Kidney epithelial cell (primary cell): ENCODE measurements around the gene GFRA4. TPM values are rescaled to one million over a fixed set of nuclear protein-coding genes. Genes with fewer than 3 reads are reported as not detected.
"Not testable (repeated sequence)": the region's sequence is repeated elsewhere in the genome, so short reads cannot be mapped to it uniquely, and the experiment has no call there.

Experiments
- DNase-seq: peaks from one replicate; pipeline ENCODE4 v3.0.0-alpha.2; 2010; ENCODE audit warnings: low read depth
- H3K27me3 ChIP-seq: 2 replicates; pipeline ENCODE4 v1.6.0; 2011; ENCODE audit warnings: low read length; ENCODE audit not compliant: control insufficient read depth, insufficient read depth
- H3K36me3 ChIP-seq: 2 replicates; pipeline ENCODE4 v1.5.1; 2011; ENCODE audit warnings: low read length; ENCODE audit not compliant: control insufficient read depth, insufficient read depth
- H3K4me3 ChIP-seq: 2 replicates; pipeline ENCODE4 v1.5.1; 2011; ENCODE audit warnings: low read depth, mild to moderate bottlenecking, control low read depth, low read length
- total RNA-seq: library from RNA; depleted of rRNA; stranded (reverse); fragments of >200 nt; gene quantifications from 2 replicates; pipeline ENCODE4 v1.2.3, GENCODE V29; 2015
- TF ChIP-seq, protein P1 (sequence below): IDR thresholded peaks from 2 replicates; pipeline ENCODE4 v1.5.1; 2011; ENCODE audit warnings: mild to moderate bottlenecking, moderate library complexity, low read length, control low read depth, inconsistent platforms; ENCODE audit not compliant: insufficient read depth, poor library complexity, severe bottlenecking

Gene GFRA4
- total RNA-seq, 1 donor from 2014 or later, result not detected

DNA sequence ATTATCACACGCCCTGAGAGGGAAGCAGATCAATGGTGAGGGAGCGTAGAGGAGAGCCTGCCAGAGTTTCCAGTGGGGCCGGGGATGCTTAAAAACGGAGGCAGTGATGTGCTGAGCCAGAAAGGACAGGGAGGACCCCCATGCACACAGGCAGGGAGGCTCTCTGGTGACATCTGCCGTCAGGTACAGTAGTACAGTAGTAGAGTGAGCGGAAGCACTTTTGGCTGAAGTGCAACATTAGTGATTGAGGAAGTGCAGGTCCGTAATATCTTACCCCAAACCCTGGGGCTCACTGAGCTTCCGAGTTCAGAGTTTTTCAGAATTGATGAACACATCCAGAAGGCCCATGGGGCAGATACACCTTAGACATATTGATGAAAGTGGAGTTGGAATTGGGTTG, 42.1 kb downstream of the GFRA4 start:
- no peak for DNase-seq
- Histone ChIP-seq H3K27me3 (no peaks in the 10 kb centered on the region), H3K36me3 (peaks cover 1% of the 10 kb centered on the region), H3K4me3 (no peak overlapping the region)
- TF ChIP-seq, protein P1, sequence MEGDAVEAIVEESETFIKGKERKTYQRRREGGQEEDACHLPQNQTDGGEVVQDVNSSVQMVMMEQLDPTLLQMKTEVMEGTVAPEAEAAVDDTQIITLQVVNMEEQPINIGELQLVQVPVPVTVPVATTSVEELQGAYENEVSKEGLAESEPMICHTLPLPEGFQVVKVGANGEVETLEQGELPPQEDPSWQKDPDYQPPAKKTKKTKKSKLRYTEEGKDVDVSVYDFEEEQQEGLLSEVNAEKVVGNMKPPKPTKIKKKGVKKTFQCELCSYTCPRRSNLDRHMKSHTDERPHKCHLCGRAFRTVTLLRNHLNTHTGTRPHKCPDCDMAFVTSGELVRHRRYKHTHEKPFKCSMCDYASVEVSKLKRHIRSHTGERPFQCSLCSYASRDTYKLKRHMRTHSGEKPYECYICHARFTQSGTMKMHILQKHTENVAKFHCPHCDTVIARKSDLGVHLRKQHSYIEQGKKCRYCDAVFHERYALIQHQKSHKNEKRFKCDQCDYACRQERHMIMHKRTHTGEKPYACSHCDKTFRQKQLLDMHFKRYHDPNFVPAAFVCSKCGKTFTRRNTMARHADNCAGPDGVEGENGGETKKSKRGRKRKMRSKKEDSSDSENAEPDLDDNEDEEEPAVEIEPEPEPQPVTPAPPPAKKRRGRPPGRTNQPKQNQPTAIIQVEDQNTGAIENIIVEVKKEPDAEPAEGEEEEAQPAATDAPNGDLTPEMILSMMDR, result no peak

DNA sequence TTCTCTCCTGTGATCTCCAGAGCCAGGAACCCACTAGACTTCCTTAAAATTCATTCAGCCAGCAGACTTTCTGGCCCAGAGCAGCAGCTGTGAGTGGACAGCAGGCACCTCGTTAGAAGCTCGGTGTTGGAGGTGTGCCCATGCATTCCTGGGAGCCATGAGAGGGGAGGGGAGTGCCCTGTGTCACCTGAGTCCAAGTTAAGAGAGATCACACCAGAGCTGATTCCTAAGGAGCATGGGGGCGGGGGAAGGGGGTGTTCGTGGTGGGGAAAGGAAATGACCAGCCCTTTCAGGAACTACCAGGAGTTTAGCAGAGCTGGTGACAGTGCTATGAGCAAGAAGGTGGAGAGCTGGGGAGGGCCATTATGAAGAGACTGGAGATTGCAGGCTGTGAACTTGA, 46.9 kb downstream of the GFRA4 start:
- TF ChIP-seq, protein P1, result no peak
- peak; percentile 43 for DNase-seq

DNA sequence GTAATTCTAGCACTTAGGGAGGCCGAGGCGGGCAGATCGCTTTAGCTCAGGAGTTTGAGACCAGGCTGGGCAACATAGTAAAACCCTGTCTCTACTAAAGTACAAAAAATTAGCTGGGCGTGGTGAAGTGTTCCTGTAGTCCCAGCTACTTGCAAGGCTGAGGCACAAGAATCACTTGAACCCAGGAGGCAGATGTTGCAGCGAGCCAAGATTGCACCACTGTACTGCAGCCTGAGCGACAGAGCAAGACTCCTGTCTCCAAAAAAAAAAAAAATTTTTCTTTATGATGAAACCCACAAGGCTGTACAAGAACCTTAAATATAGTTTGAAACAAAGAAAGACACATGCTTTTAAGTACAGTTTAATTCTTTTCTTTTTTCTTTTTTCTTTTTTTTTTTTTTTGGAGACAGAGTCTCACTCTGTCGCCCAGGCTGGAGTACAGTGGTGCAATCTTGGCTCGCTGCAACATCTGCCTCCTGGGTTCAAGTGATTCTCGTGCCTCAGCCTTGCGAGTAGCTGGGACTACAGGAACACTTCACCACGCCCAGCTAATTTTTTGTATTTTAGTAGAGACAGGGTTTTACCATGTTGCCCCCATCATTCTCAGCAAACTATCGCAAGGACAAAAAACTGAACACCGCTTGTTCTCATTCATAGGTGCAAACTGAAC, 47.9 kb downstream of the GFRA4 start:
- not testable (repeated sequence) for H3K4me3 ChIP-seq, H3K36me3 ChIP-seq, DNase-seq, H3K27me3 ChIP-seq

More for the DNA sequence above, 46.9 kb downstream of the GFRA4 start:
- Histone ChIP-seq H3K27me3 (no peaks in the 10 kb centered on the region), H3K4me3 (no peak overlapping the region), H3K36me3 (peaks cover 1% of the 10 kb centered on the region)

DNA sequence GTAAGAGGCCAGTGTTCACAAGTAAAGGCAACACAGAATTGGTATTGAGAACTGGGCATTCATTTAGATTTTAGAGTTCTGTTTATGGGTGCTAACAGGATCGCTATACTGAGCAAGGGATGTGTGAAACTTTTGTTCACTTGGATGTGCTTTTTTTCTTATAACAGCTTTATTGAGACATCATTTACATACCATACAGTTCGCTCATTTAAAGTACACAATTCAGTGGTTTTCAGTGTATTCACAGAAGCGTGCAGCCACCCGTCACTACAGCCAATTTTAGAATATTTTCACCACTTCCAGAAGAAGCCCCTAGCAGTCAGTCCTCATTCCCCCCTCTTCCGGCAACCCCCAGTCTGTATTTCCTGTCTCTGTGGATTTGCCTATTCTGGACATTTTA, 48.7 kb downstream of the GFRA4 start:
- Histone ChIP-seq H3K36me3 (peaks cover 1% of the 10 kb centered on the region), H3K27me3 (no peaks in the 10 kb centered on the region), H3K4me3 (no peak overlapping the region)
- TF ChIP-seq, protein P1, result no peak
- no peak for DNase-seq

DNA sequence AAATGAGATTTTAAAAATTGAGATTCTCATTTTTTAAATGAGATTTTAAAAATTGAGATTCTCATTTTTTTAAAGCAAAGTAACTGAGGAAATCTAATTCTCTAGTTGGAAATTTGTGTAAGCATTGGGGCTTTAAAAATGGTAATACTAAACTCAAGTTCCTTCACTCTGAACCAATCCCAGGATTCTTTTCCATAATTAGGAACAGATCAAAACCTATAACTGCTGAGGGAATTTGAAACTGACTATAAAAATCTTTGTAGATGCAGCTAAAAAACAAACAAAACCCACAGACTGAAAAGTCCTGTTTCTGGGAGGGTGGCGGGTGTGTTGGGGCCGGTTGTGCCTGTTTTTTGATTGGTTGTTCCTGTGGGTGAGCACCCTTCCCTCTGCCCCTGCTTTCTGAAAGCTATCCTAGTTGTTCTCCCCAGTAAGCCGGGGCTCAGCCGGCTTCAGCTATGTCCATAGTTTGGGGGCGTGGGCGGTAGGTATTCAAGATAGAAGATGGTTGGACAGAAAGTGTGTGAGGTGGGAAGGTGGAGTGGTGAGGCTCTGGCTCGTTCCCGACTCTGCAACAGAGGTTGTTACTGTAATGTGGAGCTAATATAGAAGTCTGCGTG, 49.3 kb downstream of the GFRA4 start:
- H3K27me3 ChIP-seq, result no peaks in the 10 kb centered on the region
- peaks cover 1% of the 10 kb centered on the region for H3K36me3 ChIP-seq
- DNase-seq, result no peak
- TF ChIP-seq, protein P1, result no peak
- H3K4me3 ChIP-seq, result no peak overlapping the region

DNA sequence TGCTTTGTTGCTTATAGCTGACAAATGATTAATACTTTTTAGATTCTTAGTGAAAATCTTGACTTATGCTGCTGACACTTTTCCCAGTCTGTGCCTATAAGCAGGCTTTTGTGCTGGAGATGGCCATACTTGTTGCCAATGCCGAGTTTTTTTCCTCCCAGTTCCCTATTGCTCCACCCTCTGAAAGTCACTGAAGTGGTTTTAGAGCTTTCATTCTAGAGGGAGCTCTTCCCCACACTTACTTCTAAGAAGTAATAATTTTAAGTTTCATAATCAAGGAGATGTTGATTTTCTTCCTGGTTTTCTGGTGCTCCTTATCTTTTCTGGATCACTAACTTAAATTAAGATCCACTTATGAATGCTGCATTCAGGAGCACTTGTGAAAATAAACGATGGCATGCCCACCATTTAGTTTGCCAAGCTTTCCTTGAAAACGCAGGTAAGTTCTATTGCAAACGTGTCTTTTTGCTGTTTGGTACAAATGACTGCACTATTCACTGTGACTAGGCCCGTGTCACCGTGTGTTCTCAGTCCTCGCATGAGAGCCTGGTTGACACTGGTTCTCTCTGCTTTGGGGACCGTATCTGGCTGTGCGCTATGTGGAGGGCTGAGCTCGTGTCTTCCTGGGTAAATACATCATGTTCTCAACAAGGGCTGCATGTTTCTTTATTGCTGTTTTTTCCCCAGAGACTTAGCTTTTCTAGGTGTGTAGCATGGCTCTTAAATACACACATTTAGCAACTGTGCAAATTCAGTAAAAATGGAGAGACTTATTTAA, 50.2 kb downstream of the GFRA4 start:
- TF ChIP-seq, protein P1, result no peak
- peaks cover 1% of the 10 kb centered on the region for H3K36me3 ChIP-seq
- no peak overlapping the region for H3K4me3 ChIP-seq
- DNase-seq, result no peak
- H3K27me3 ChIP-seq, result no peaks in the 10 kb centered on the region
